ENCODE results near the gene CMTM4.

CMTM4 gene

DNA sequence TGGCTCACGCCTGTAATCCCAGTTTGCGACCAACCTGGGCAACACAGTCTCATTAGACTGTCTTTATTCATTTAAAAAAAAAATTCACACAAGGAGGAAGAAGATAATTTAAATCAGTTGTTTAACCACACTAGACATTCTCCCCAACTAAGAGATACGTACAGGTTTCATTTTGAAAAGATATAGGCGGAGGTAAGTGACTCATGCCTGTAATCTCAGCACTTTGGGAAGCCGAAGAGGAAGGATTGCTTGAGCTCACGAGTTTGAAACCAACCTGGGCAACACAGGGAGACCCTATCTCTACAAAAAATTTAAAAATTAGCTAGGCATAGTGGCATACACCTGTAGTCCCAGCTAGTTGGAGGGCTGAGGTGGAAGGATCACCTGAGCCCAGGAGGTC lies 5.3 kb downstream of the CMTM4 start:
- Histone ChIP-seq H3F3A (ENCODE audit: low read depth) (no peaks in the 10 kb centered on the region), H3K4me1 (ENCODE audit: insufficient read depth, low read length, poor library complexity, severe bottlenecking) (peaks cover 13% of the 10 kb centered on the region), H3K4me2 (ENCODE audit: low read depth, low read length, poor library complexity, severe bottlenecking) (no peak overlapping the region), H3K9me2 (replicated peaks; ENCODE audit: low read depth, low read length) (no peaks in the 10 kb centered on the region), H2AFZ (ENCODE audit: low read length) (no peak overlapping the region), H3K9ac (ENCODE audit: low read depth, low read length, poor library complexity, severe bottlenecking) (no peak overlapping the region), H3K36me3 (ENCODE audit: insufficient read depth, low read length) (no peaks in the 10 kb centered on the region), H3K4me3 (ENCODE audit: low read length, poor library complexity, severe bottlenecking) (no peak overlapping the region), H3K27me3 (ENCODE audit: insufficient read depth, low read length, poor library complexity, severe bottlenecking) (peaks cover 12% of the 10 kb centered on the region), H3K9me3 (ENCODE audit: insufficient read depth, low read depth, low read length) (no peaks in the 10 kb centered on the region), H4K20me1 (ENCODE audit: insufficient read depth, low read length, poor library complexity, severe bottlenecking) (peaks cover 4% of the 10 kb centered on the region), H3K79me2 (ENCODE audit: insufficient read depth, low read length) (no peaks in the 10 kb centered on the region)
- TF ChIP-seq CTCF (conservative IDR thresholded peaks at IDR 0.05; ENCODE audit: low read length) (no peak), EZH2phosphoT487 (IDR thresholded peaks at IDR 0.05; ENCODE audit: borderline replicate concordance) (no peak)

- Histone ChIP-seq H3K9me2 (replicated peaks; ENCODE audit: low read depth, low read length) (no peaks in the 10 kb centered on the region), H3K4me2 (ENCODE audit: low read depth, low read length, poor library complexity, severe bottlenecking) (no peak overlapping the region), H3K79me2 (ENCODE audit: insufficient read depth, low read length) (no peaks in the 10 kb centered on the region)
Observed at GRCh38 chr16:66690106-66690847, 6.3 kb downstream of the CMTM4 start.

GRCh38 chr16:66689282-66689681 lies 7.3 kb downstream of the CMTM4 start:
- Histone ChIP-seq H3K4me3 (ENCODE audit: low read length, poor library complexity, severe bottlenecking) (no peak overlapping the region), H3K4me1 (ENCODE audit: insufficient read depth, low read length, poor library complexity, severe bottlenecking) (no peaks in the 10 kb centered on the region), H3F3A (ENCODE audit: low read depth) (no peaks in the 10 kb centered on the region), H3K79me2 (ENCODE audit: insufficient read depth, low read length) (no peaks in the 10 kb centered on the region), H3K36me3 (ENCODE audit: insufficient read depth, low read length) (no peaks in the 10 kb centered on the region), H3K9me2 (replicated peaks; ENCODE audit: low read depth, low read length) (no peaks in the 10 kb centered on the region), H3K9me3 (ENCODE audit: insufficient read depth, low read depth, low read length) (no peaks in the 10 kb centered on the region), H3K9ac (ENCODE audit: low read depth, low read length, poor library complexity, severe bottlenecking) (no peak overlapping the region), H4K20me1 (ENCODE audit: insufficient read depth, low read length, poor library complexity, severe bottlenecking) (no peaks in the 10 kb centered on the region), H2AFZ (ENCODE audit: low read length) (no peak overlapping the region), H3K4me2 (ENCODE audit: low read depth, low read length, poor library complexity, severe bottlenecking) (no peak overlapping the region), H3K27me3 (ENCODE audit: insufficient read depth, low read length, poor library complexity, severe bottlenecking) (peaks cover 12% of the 10 kb centered on the region)
- no peak for TF ChIP-seq CTCF (conservative IDR thresholded peaks at IDR 0.05; ENCODE audit: low read length)
- no peak for TF ChIP-seq EZH2phosphoT487 (IDR thresholded peaks at IDR 0.05; ENCODE audit: borderline replicate concordance)

More at GRCh38 chr16:66690106-66690847, 6.3 kb downstream of the CMTM4 start:
- no peaks in the 10 kb centered on the region for H3F3A ChIP-seq (ENCODE audit: low read depth)
- H3K36me3 ChIP-seq (ENCODE audit: insufficient read depth, low read length): no peaks in the 10 kb centered on the region
- TF ChIP-seq EZH2phosphoT487 (IDR thresholded peaks at IDR 0.05; ENCODE audit: borderline replicate concordance) (no peak), CTCF (conservative IDR thresholded peaks at IDR 0.05; ENCODE audit: low read length) (no peak)
- H3K4me1 ChIP-seq (ENCODE audit: insufficient read depth, low read length, poor library complexity, severe bottlenecking): peaks cover 5% of the 10 kb centered on the region
- no peak overlapping the region for H2AFZ ChIP-seq (ENCODE audit: low read length)
- peaks cover 12% of the 10 kb centered on the region for H3K27me3 ChIP-seq (ENCODE audit: insufficient read depth, low read length, poor library complexity, severe bottlenecking)
- no peak overlapping the region for H3K9ac ChIP-seq (ENCODE audit: low read depth, low read length, poor library complexity, severe bottlenecking)
- no peaks in the 10 kb centered on the region for H3K9me3 ChIP-seq (ENCODE audit: insufficient read depth, low read depth, low read length)
- no peak overlapping the region for H3K4me3 ChIP-seq (ENCODE audit: low read length, poor library complexity, severe bottlenecking)
- no peaks in the 10 kb centered on the region for H4K20me1 ChIP-seq (ENCODE audit: insufficient read depth, low read length, poor library complexity, severe bottlenecking)
